PC-9 (cell line): ENCODE results near the gene ZNF10.

Source experiments
- EZH2 ChIP-seq: fragments of 200-600 bp; sonication (generic); IDR thresholded peaks from 2 replicates; pipeline ENCODE4 v1.8.0; 2017; ENCODE audit warnings: antibody characterized with exemption, low read depth
- TF ChIP-seq, protein P1 (sequence below): fragments of 200-600 bp; sonication (generic); conservative IDR thresholded peaks from 2 replicates; pipeline ENCODE4 v1.6.1; 2017; ENCODE audit warnings: mixed run types, antibody characterized with exemption, mild to moderate bottlenecking, moderate library complexity

GRCh38 chr12:133156125-133156690 is 25.8 kb downstream of the ZNF10 start:
- TF ChIP-seq, protein P1, sequence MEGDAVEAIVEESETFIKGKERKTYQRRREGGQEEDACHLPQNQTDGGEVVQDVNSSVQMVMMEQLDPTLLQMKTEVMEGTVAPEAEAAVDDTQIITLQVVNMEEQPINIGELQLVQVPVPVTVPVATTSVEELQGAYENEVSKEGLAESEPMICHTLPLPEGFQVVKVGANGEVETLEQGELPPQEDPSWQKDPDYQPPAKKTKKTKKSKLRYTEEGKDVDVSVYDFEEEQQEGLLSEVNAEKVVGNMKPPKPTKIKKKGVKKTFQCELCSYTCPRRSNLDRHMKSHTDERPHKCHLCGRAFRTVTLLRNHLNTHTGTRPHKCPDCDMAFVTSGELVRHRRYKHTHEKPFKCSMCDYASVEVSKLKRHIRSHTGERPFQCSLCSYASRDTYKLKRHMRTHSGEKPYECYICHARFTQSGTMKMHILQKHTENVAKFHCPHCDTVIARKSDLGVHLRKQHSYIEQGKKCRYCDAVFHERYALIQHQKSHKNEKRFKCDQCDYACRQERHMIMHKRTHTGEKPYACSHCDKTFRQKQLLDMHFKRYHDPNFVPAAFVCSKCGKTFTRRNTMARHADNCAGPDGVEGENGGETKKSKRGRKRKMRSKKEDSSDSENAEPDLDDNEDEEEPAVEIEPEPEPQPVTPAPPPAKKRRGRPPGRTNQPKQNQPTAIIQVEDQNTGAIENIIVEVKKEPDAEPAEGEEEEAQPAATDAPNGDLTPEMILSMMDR = no peak
- TF ChIP-seq EZH2 = no peak
